Thyroid gland (tissue), 4 donors: ENCODE data around the gene REM2.

Experiments
- POLR2A ChIP-seq, 2 donors: fragments of 450-650 bp; IDR thresholded peaks; one replicate each; pipeline ENCODE4 v1.6.1; 2017; ENCODE audit warnings: antibody characterized with exemption in 2 of 2, mild to moderate bottlenecking in 2 of 2, moderate library complexity in 1 of 2
- TF ChIP-seq, protein P1 (sequence below), 6 experiments: fragments of 200-600 bp in 3 of 6; fragments of 450-650 bp in 3 of 6; sonication (generic) in 3 of 6; IDR thresholded peaks; one replicate each; pipeline ENCODE4 v1.5.1; 2016 to 2019; ENCODE audit warnings: antibody characterized with exemption in 6 of 6, mild to moderate bottlenecking in 2 of 6, inconsistent platforms in 1 of 6, moderate library complexity in 1 of 6

DNA sequence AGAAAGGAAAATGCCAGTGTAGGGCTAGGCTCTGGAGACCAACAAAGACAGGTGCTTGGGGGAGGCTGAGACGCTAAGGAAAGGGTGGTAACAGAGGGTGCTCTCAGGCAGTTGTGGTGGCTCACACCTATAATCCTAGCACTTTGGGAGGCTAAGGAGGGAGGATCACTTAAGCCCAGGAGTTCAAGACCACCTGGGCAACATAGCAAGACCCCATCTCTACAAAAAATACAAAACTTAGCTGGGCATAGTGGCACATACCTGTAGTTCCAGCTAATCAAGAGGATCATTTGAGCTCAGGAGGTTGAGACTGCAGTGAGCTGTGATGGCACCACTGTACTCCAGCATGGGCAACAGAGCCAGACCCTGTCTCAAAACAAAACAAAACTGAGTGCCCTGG lies 12.4 kb downstream of the REM2 start:
- TF ChIP-seq, protein P1, sequence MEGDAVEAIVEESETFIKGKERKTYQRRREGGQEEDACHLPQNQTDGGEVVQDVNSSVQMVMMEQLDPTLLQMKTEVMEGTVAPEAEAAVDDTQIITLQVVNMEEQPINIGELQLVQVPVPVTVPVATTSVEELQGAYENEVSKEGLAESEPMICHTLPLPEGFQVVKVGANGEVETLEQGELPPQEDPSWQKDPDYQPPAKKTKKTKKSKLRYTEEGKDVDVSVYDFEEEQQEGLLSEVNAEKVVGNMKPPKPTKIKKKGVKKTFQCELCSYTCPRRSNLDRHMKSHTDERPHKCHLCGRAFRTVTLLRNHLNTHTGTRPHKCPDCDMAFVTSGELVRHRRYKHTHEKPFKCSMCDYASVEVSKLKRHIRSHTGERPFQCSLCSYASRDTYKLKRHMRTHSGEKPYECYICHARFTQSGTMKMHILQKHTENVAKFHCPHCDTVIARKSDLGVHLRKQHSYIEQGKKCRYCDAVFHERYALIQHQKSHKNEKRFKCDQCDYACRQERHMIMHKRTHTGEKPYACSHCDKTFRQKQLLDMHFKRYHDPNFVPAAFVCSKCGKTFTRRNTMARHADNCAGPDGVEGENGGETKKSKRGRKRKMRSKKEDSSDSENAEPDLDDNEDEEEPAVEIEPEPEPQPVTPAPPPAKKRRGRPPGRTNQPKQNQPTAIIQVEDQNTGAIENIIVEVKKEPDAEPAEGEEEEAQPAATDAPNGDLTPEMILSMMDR (IDR thresholded peaks at IDR 0.05) = no peak
- no peak for TF ChIP-seq POLR2A (IDR thresholded peaks at IDR 0.05)
